Smooth muscle cell of the brain vasculature (primary cell): ENCODE data around the gene ERVFRD-1.
"Not testable (repeated sequence)": the region's sequence is repeated elsewhere in the genome, so short reads cannot be mapped to it uniquely, and the experiment has no call there.

Source experiments
- DNase-seq: peaks from one replicate; pipeline ENCODE4 v3.0.0-alpha.2; 2012; ENCODE audit warnings: low read depth, low spot score

The ERVFRD-1 gene

DNA sequence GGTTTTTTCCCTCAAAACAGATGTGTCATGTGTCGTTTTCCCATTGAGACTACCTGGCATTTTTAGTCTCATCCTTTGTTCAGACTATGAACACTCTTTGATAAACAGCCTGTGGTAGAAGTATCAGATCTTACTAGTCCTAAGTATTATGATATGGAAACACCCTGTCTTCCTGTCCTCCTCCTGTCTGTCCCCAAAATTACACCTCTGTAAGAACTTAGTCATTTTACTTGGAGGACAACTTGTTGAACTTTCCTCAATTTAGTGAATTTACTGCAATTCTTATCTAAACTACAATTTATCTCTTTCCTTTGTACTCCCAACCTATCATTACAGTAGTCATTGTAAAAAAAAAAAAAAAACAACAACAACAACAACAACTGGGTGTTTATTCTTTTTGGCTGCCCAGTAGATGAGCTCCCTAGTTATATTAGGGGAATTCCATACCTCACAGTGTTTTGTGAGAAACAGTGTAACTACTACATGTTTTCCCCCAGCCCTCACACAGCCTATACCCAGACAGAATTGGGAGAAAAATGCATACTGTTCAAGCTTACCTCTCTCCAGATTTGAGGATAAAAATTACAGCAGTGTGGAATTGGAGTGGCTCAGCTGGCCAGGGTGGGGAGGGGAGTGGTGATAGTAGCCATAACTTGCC is 18.5 kb upstream of the ERVFRD-1 start:
- DNase-seq, result no peak

DNA sequence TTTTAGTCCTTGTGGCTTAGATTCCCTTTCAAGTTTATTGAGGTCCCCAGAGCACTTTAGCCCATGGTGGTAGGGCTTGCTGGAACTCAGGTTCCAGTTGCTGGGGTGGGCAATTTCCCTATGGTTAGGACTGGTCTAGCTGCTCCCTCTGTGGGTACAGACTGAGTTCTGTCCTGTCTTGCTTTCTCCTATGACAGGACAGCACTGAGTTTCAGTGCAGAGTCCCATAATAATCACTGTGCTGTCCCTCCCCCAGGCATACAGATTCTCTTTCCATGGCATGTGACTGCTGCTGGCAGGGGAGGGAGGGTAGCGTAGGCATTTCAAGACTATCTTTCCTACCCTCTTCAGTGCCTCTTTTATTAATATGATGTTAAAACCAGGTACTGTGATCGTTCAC is 17.1 kb upstream of the ERVFRD-1 start:
- DNase-seq, result no peak

DNA sequence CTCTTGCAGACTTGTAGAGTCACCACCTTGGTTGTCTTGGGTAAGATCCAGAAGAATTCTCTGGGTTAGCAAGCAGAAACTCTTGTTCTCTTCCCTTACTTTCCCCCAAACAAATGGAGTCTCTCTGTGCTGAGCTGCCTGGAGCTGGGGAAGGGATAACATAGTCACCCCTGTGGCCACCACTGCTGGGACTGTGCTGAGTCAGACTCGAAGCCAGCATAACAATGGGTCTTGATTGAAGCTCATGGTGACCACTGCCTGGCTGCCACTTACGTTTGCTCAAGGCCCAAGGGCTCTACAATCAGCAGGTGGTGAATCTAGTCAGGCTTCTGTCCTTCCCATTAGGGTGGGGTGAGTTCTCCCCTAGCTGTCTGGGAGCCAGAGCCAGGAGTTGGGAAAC is 15.4 kb upstream of the ERVFRD-1 start:
- DNase-seq, result no peak

DNA sequence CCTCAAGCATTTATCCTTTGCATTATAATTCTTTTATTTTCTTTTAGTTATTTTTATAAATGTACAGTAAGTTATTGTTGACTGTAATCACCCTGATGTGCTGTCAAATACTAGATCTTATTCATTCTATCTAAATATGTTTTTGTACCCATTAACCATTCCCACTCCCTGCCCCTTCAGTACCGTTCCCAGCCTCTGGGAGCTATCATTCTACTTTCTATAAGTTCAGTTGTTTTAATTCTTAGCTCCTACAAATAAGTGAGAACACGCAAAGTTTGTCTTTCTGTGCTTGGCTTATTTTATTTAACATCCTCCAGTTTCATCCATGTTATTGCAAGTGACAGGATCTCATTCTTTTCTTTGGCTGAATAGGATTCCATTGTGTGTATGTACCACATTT is 12.5 kb upstream of the ERVFRD-1 start:
- no peak for DNase-seq

DNA sequence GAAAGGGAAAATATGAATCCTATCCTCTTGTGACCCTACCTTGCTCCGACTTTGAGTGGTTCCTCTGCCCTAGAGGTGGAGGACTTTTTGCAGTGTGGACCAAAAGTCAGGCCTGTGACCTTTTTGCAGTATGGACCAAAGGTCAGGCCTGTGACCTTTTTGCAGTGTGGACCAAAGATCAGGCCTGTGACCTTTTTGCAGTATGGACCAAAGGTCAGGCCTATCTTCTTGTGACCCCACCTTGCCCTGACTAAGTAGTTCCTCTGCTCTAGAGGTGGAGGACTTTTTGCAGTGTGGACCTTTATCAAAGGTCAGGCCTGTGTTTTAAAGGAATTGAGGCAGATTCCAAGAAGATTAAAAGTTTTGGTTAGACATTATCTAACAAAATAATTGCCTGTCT is 10.9 kb upstream of the ERVFRD-1 start:
- DNase-seq, result no peak

DNA sequence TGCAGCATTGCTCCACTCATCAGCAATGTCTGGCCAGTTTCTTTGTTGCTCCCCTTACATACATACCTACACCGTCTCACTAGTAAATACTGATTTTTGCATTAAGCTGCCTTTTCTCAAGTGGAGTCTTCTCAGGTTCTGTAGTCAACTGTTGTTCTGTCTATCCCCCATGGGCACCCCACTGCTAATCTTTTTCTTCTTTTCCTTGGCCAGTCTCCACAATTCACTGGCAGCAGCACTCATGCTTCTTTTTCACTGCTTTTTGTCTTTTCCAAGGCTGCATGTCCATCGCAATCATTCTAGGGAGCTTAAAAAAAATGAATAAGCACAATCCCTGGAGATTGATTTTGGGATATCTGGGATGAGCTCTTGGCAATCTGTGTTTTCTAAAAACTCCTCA is 10.3 kb upstream of the ERVFRD-1 start:
- DNase-seq, result no peak

DNA sequence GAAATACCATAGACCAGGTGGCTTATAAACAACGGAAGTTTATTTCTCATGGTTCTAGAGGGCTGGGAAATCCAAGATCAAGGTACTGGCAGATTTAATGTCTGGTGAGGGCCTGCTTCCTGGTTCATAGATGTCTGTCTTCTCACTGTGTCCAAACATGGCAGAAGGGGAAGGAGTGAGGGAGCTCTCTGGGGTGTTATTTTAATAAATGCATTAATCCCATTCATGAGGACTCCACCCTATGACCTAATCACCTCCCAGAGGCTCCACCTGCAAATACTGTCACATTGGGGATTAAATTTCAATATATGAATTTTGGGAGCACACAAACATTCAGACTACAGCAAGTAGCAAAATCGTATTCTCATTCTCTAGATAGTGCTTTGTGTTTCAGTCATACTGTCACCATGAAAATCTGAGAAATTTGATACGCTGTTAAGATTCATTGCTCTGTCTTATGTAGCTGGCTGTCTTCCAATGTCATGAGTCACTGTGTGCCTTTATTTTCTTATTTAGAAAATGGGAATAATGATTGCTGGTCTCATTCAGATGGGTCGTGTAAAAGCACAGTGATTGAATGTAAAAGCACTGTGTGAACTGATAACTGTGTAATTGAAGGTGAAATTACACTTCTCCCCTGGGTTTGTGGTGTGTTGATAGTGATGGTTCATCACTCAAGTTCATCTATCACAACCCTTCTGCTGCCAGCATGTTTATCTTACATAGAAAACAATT is 8.9 kb upstream of the ERVFRD-1 start:
- DNase-seq, result no peak

DNA sequence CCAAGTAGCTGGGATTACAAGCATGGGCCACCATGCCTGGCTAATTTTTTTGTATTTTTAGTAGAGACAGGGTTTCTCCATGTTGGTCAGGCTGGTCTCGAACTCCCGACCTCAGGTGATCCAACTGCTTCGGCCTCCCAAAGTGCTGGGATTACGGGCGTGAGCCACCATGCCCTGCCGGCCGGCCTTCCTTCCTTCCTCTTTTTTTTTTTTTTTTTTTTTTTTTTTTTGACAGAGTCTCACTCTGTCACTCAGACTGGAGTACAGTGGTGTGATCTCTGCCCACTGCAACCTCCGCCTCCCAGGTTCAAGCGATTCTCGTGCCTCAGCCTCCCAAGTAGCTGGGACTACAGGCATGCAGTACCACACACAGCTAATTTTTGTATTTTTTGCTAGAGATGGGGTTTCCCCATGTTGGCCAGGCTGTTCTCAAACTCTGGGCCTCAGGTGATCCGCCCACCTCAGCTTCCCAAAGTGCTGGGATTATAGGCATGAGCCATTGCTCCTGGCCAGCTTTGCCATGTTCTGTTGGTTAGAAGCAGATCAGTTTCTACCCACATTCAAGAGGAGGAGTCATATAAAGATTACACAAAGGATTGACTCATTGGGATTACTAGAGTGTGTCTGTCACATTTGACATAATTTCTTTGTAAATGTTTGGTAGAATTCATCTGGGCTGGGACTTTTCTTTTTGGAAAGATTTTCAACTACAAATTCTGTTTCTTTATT is 4.4 kb upstream of the ERVFRD-1 start:
- not testable (repeated sequence) for DNase-seq

DNA sequence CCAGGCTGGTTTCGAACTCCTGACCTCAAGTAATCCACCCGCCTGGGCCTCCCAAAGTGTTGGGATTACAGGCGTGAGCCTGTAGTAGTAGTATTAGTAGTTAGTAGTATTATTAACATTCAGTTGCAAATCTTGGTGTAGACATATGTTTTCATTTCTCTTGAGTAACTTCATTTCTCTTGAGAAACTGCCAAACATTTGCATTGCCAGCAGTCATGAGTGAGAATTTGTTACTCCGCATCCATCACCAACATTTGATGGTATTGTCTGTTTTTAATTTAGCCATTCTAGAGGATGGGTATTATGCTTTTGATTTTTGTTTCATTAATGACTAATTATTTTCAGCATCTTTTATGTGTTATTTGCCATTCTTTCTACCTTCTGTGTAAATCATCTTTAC is 1.5 kb upstream of the ERVFRD-1 start:
- no peak for DNase-seq

DNA sequence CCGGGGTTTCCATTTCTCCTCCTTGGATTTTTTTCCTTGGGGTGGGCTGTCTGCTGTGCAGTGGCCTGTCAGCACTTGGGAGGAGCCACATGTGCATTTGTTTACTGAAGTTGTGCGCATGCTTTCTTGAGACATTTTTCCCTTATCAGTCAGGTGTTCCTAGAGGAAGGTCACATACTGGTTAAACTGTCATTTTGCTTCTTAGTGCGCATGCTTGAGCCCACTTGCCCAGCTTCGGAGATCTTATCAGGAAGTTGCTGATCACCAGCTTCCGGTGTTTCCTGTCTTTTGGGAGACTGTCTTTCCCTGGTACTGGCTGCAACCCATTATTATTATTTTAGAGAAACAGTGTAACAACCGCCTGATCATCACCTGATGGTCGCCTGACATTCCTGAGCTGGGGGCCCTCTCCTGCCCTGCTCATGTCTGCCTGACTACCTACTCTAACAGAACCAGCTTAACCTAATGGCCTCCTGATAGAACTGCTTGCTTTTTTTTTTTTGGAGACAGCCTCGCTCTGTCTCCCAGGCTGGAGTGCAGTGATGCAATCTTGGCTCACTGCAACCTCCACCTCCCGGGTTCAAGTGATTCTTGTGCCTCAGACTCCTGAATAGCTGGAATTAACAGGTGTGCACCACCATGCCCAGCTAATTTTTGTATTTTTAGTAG is 378 bp upstream of the ERVFRD-1 start:
- no peak for DNase-seq

DNA sequence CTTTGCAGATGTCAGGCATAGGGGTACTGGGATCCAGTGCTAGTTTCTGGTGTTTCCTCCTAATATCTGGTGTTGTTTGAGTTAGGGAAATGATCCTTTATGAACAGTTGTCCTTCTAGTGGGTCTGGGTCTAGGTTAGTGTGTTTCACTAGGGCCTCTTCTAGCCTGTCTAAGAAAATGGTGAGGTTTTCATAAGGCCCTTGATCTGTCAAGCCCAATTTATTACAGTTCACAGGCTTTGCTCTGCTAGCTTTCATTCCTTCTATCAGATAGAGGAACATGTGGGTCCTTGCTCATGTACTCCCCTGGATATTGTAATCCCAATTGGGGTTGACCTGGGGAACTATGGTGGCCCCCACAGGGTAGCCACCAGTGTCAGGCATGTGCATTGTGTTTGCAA is 2.8 kb downstream of the ERVFRD-1 start:
- DNase-seq, result no peak

DNA sequence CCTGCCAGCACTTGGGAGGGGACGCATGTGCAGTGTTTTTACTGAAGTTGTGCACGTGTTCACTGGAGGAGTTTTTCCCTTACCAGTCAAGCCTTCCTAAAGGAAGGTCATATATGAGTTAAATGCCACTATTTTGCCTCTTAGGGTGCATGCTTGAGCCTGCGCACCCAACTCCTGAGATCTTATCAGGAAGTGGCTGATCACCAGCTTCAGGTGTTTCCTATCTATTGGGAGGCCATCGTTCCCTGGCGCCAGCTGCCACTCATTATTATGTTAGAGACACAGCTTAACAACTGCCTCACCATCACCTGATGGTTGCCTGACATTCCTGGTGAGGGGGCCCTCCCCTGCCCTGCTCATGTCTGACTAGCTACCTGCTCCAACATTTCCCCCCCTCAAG is 8.5 kb downstream of the ERVFRD-1 start:
- DNase-seq, result no peak

DNA sequence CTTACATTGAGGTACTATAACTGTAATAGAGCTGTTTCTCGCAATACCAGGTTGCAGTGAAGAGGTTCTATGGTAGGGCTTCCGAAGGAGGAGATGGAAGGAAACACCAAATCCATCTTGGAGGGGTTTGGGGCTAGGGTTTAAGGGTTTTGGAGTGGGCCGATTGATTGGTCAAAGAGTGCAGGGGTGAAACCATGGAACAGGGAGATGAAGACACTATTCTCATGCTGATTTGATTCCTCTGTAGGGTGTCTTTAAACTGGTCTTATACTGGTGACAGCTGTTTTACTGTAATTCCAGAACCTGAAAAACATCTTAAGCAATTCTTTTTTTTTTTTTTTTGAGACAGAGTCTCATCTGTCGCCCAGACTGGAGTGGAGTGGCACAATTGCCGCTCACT is 10.1 kb downstream of the ERVFRD-1 start:
- no peak for DNase-seq

DNA sequence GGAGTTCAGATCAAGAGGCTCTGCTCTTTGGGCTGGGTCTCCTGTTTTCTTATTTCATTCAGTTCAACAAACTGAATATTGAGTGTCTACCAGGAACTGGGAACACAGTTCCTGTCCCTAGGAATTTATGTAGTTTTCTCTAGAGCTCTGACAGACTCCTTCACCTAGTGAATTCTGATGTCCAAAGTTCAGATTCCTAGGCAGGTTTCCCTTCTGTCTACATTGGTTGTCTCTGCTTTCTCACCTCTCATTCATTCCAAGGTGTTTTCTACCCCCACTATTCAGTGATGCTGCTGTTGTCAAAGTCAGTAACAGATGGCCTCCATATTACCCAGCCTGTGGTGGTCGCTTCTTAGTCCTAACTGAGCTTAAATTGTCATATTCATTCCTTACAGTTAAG is 13.5 kb downstream of the ERVFRD-1 start:
- no peak for DNase-seq

DNA sequence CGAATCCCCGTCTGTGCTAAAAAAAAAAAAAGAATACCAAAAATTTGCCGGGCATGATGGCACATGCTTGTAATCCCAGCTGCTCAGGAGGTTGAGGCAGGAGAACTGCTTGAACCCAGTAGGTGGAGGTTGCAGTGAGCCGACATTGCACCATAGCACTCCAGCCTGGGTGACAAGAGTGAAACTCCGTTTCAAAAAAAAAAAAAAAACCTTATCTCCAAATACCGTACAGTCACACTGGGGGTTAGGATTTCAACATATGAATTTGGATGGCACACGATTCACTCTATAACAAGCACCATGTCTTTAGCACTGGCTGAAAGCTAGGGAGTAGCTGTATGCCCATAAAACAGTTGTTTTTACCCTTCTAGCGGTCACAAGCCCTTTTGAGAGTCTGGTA is 14.0 kb downstream of the ERVFRD-1 start:
- DNase-seq, result no peak

DNA sequence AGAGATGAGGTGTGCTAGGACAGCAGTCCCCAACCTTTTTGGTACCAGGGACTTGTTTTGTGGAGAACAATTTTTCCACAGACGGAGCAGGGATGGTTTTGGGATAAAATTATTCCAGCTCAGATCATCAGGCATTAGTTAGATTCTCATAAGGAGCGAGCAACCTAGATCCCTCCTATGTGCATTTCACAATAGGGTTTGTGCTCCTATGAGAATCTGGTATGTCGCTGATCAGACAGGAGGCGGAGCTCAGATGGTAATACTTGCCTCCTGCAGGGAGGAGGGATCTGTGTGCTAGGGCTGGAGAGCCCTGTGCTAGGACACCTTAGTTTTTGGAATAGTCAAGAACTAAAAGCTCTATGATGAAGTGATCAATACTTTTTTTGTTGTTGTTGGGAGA is 15.4 kb downstream of the ERVFRD-1 start:
- DNase-seq, result no peak

DNA sequence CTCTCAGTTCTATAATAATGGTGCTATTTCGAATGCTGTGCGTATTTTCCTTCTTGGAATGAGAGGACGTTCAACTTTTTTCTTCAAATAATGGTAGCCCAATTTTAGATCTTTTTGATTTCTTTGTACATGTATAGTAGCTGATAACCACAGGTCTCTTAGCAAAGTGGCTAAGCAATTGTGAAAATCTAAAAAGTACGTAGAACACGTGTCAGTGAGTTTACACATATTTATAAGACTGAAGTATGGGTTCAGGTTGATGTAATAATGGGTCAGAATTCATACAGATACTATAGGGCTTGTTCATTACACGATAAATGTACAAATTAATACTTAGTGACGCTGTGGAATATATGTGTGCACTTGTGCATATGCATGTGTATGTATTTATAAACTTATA is 16.6 kb downstream of the ERVFRD-1 start:
- DNase-seq, result no peak

DNA sequence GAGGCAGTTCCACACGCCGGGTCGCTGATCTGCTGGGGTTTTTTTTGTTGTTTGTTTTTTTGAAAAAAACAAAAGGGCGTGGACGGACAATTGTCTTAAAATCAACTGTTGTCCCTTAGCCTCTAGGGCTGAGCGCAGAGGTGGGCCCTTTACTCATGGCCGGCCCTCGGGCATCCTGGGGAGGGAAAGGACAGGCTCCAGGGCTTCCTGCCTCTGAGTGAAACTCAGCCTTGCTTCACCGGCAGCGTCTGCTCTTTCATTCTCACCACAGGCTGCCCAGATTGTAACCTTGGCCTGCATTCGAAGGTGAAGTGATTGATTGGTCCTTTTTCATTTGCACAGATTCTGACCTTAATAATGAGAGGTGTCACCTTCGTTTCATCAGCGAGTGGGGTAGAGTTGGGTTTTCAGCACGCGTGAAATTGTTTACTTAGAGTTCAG is 17.1 kb downstream of the ERVFRD-1 start:
- no peak for DNase-seq

DNA sequence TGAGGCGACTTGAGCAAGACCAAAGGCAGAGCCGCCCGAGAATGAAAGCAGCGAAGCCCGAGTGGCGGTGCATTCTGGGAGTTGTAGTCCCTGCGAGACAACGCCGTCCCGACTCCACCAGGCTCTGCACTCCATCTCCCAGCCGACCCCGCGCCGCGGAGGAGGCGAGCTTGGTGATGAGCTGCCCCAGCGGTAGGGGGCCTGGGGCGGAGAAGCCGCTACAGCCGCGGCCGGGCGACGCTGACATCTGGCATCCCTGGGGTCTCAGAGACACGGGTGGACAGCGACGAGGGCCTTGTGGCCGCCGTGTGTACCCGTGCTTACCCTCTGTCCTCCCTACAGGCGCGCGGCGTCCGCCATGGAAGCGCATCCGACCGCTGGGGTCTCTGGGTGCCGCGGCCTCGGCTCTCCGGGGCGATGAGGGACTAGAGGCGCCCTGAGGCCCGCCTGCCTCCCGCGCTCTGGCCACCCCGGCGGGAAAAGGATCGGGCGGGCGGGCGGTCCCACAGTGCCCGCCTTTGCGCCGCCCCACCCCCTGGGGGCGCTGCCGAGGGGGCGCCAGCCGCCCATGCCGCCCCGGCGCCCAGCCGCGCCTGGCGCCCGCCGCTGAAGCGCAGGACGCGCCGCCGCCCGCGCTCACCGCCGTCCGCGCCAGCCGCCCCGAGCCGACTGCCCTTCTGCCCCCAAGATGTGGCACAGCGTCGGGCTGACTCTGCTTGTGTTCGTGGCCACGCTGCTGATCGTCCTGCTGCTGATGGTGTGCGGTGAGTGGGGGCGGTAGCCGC is 17.7 kb downstream of the ERVFRD-1 start, which contains the start of gene SMIM13:
TSS of gene SMIM13 (plus strand) at position 209 of the 785 bp plus-strand sequence. CDS start at position 689, 480 bp downstream.
- DNase-seq, result peak; percentile 95

DNA sequence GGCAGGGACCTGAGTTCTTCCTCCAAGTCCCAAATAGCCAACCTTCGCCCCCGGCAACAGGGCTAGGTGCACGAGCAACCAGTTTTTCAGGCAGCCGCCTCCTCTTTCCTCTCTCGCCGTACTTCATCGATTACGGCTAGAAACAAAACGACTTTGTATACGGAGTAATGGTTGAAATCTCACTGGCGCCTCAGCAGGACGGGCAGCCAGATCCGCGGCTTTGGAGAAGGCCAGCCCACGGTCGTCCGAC is 18.2 kb downstream of the ERVFRD-1 start:
- no peak for DNase-seq

DNA sequence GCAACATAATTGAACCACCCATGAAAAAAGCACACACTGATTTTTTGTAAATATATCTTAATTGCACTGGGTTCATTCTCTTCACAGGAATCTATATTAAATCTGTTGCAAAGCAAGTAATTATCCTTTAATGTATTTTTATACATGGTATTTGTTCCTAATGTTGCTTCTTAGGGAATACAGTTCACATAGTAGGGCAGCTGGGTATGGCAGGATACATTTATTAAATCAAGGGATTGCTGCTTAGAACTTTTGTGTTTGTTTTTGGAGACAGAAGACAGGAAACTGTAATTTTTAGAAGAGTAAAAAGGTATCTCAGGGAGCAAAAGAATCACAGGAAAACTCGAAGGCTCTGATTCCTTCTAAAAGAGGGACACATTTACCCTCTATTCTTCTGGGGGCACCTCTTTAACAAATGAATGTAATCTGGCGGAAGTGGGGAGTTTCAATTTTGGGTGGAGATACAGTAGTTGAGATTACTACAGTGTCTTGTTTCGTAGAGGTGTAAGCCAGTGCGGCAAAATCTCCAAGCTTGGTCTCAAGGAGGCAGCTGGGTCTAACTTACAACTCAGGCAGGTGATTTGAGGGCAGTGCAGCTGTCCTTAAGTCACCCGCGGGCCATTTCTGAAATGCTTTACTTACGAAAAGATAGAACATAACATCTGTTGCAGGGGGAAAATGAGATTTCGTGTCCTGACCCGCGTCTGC is 18.7 kb downstream of the ERVFRD-1 start:
- DNase-seq, result no peak
